CD4-positive, alpha-beta memory T cell (primary cell): ENCODE data around the gene RPIA. TPM values are rescaled to one million over a fixed set of nuclear protein-coding genes. Genes with fewer than 3 reads are reported as not detected.

Source experiments
- CTCF ChIA-PET: fragments of 350-600 bp; sonication (Branson Sonifier 250); formaldehyde crosslinking; loops from one replicate; lab custom pipeline; 2021; ENCODE audit warnings: inconsistent platforms; ENCODE audit not compliant: partially characterized antibody; lab: Charles Lee
- POLR2A ChIA-PET: fragments of 350-600 bp; sonication (Branson Sonifier 250); formaldehyde crosslinking; loops from one replicate; lab custom pipeline; 2021; ENCODE audit not compliant: partially characterized antibody; lab: Charles Lee
- DNase-seq, 5 donors: peaks; one replicate each; pipeline versions ENCODE4 v3.0.0 to v3.0.0-alpha.2; 2020 to 2022; ENCODE audit warnings: mixed read lengths in 1 of 5
- H3K27ac ChIP-seq: one replicate; pipeline ENCODE4 v1.7.0; 2013; ENCODE audit warnings: low read depth, low read length
- H3K27me3 ChIP-seq: 2 replicates; pipeline ENCODE4 v1.7.0; 2013; ENCODE audit warnings: mild to moderate bottlenecking, low read length, moderate library complexity; ENCODE audit not compliant: insufficient read depth
- H3K36me3 ChIP-seq: 2 replicates; pipeline ENCODE4 v1.7.0; 2013; ENCODE audit warnings: mild to moderate bottlenecking, low read length, moderate library complexity; ENCODE audit not compliant: insufficient read depth
- H3K4me1 ChIP-seq: 2 replicates; pipeline ENCODE4 v1.7.0; 2013; ENCODE audit warnings: mild to moderate bottlenecking, low read length, moderate library complexity; ENCODE audit not compliant: insufficient read depth
- H3K4me3 ChIP-seq, 2 donors: one replicate each; pipeline ENCODE4 v1.7.0; 2013; ENCODE audit warnings: low read length in 2 of 2, mild to moderate bottlenecking in 1 of 2
- H3K9me3 ChIP-seq, 2 donors: one replicate each; pipeline ENCODE4 v1.7.0; 2013; ENCODE audit warnings: low read length in 2 of 2, control low read depth in 1 of 2; ENCODE audit not compliant: control insufficient read depth in 1 of 2
- H3K27ac Mint-ChIP-seq, 7 donors: one replicate each; pipeline ENCODE4 v1.8.0; 2020 to 2021; ENCODE audit warnings: mixed read lengths in 7 of 7, mild to moderate bottlenecking in 6 of 7, inconsistent platforms in 3 of 7, moderate library complexity in 3 of 7
- H3K27me3 Mint-ChIP-seq, 2 donors: one replicate each; pipeline ENCODE4 v1.8.0; 2020 to 2021; ENCODE audit warnings: mixed read lengths in 2 of 2
- H3K36me3 Mint-ChIP-seq, 2 donors: one replicate each; pipeline ENCODE4 v1.8.0; 2020 to 2021; ENCODE audit warnings: mixed read lengths in 2 of 2, inconsistent platforms in 1 of 2, mild to moderate bottlenecking in 1 of 2
- H3K4me1 Mint-ChIP-seq, 4 donors: one replicate each; pipeline ENCODE4 v1.8.0; 2020 to 2021; ENCODE audit warnings: mixed read lengths in 4 of 4, mild to moderate bottlenecking in 1 of 4
- H3K4me3 Mint-ChIP-seq, 8 donors: one replicate each; pipeline ENCODE4 v1.8.0; 2020 to 2021; ENCODE audit warnings: mixed read lengths in 8 of 8, mild to moderate bottlenecking in 7 of 8, moderate library complexity in 6 of 8, inconsistent platforms in 3 of 8
- H3K9me3 Mint-ChIP-seq, 8 donors: one replicate each; pipeline ENCODE4 v1.8.0; 2020 to 2021; ENCODE audit warnings: mixed read lengths in 8 of 8, mild to moderate bottlenecking in 5 of 8, inconsistent platforms in 3 of 8, moderate library complexity in 1 of 8
- intact Hi-C: fragments of 100-400 bp; cut with micrococcal nuclease; formaldehyde crosslinking; loops from one replicate; pipeline ENCODE4 v1.15.1; 2023
- polyA plus RNA-seq, 2 donors: library from polyadenylated mRNA; unstranded; fragments of 300-500 nt; fragmentation: Illumina TruSeq; gene quantifications; one replicate each; pipeline ENCODE4 v1.2.3, GENCODE V29; 2021
- total RNA-seq, 2 experiments: library from RNA; stranded (reverse); gene quantifications; one replicate each; pipeline ENCODE4 v1.2.3, GENCODE V29; 2021

Gene RPIA
- total and polyA plus RNA-seq, 4 experiments from 2014 or later = 20.9 to 44.5 (median 33.7) TPM

- intact Hi-C loops = no loop called here
- no peak overlapping the region for H3K4me3 Mint-ChIP-seq
- no peak for DNase-seq
- Histone ChIP-seq H3K9me3 (no peaks in the 10 kb centered on the region), H3K4me3 (no peak overlapping the region), H3K27ac (no peak overlapping the region), H3K36me3 (no peaks in the 10 kb centered on the region), H3K27me3 (no peaks in the 10 kb centered on the region), H3K4me1 (no peaks in the 10 kb centered on the region)
- H3K4me1 Mint-ChIP-seq = no peaks in the 10 kb centered on the region
- H3K36me3 Mint-ChIP-seq = no peaks in the 10 kb centered on the region
- no peak overlapping the region for H3K27ac Mint-ChIP-seq
- H3K9me3 Mint-ChIP-seq = no peaks in the 10 kb centered on the region
- CTCF ChIA-PET = interaction anchor here (1.2 to 4.8 kb wide), 2 partner anchors 9 to 13 kb away, joined by 5 to 29 read pairs; no protein-coding TSS in a partner anchor
- H3K27me3 Mint-ChIP-seq = no peaks in the 10 kb centered on the region
- POLR2A ChIA-PET = no interaction called here
Observed at GRCh38 chr2:88658326-88658725, 33.1 kb upstream of the RPIA start.

- no peaks in the 10 kb centered on the region for H3K4me1 Mint-ChIP-seq
- H3K27me3 ChIP-seq = no peaks in the 10 kb centered on the region
- peaks cover 0 to 1% of the 10 kb centered on the region in 2 donors for H3K27me3 Mint-ChIP-seq
- no peak overlapping the region for H3K4me3 Mint-ChIP-seq
- peaks cover 0 to 2% of the 10 kb centered on the region in 2 donors for H3K36me3 Mint-ChIP-seq
- no peak overlapping the region for H3K27ac ChIP-seq
- intact Hi-C loops = no loop called here
- H3K4me3 ChIP-seq = no peak overlapping the region
- no peaks in the 10 kb centered on the region for H3K36me3 ChIP-seq
- POLR2A ChIA-PET = no interaction called here
- no peak for DNase-seq
- H3K27ac Mint-ChIP-seq = no peak overlapping the region
- H3K9me3 Mint-ChIP-seq = peaks cover 0 to 2% (median 0%) of the 10 kb centered on the region in 8 donors
- H3K9me3 ChIP-seq = no peaks in the 10 kb centered on the region
- CTCF ChIA-PET = interaction anchor here (1.2 to 4.8 kb wide), 2 partner anchors 9 to 12 kb away, joined by 5 to 29 read pairs; no protein-coding TSS in a partner anchor
- no peaks in the 10 kb centered on the region for H3K4me1 ChIP-seq
Observed at GRCh38 chr2:88658881-88659537, 32.5 kb upstream of the RPIA start.

GRCh38 chr2:88659538-88659915 lies 31.9 kb upstream of the RPIA start:
- no peaks in the 10 kb centered on the region for H3K27me3 ChIP-seq
- H3K36me3 Mint-ChIP-seq = peaks cover 0 to 3% of the 10 kb centered on the region in 2 donors
- H3K9me3 Mint-ChIP-seq = peaks cover 0 to 2% (median 0%) of the 10 kb centered on the region in 8 donors
- no peak overlapping the region for H3K4me3 ChIP-seq
- no peaks in the 10 kb centered on the region for H3K4me1 ChIP-seq
- ChIA-PET CTCF (interaction anchor here (4.8 kb wide), 1 partner anchor 12 kb away, joined by 29 read pairs; no protein-coding TSS in a partner anchor), POLR2A (no interaction called here)
- H3K4me1 Mint-ChIP-seq = no peaks in the 10 kb centered on the region
- H3K36me3 ChIP-seq = no peaks in the 10 kb centered on the region
- no peak overlapping the region for H3K27ac ChIP-seq
- H3K9me3 ChIP-seq = no peaks in the 10 kb centered on the region
- no peak overlapping the region for H3K4me3 Mint-ChIP-seq
- H3K27me3 Mint-ChIP-seq = peaks cover 0 to 1% of the 10 kb centered on the region in 2 donors
- intact Hi-C loops = no loop called here
- no peak for DNase-seq
- H3K27ac Mint-ChIP-seq = no peak overlapping the region

GRCh38 chr2:88660622-88661021 lies 30.9 kb upstream of the RPIA start:
- no peaks in the 10 kb centered on the region for H3K4me1 Mint-ChIP-seq
- no peak overlapping the region for H3K27ac Mint-ChIP-seq
- intact Hi-C loops = no loop called here
- peaks cover 0 to 3% of the 10 kb centered on the region in 2 donors for H3K36me3 Mint-ChIP-seq
- no peaks in the 10 kb centered on the region for H3K9me3 ChIP-seq
- H3K27ac ChIP-seq = no peak overlapping the region
- ChIA-PET CTCF (interaction anchor here (4.8 kb wide), 1 partner anchor 11 kb away, joined by 29 read pairs; no protein-coding TSS in a partner anchor), POLR2A (no interaction called here)
- no peaks in the 10 kb centered on the region for H3K27me3 ChIP-seq
- H3K4me3 Mint-ChIP-seq = no peak overlapping the region
- H3K27me3 Mint-ChIP-seq = peaks cover 0 to 1% of the 10 kb centered on the region in 2 donors
- peaks cover 0 to 2% (median 0%) of the 10 kb centered on the region in 8 donors for H3K9me3 Mint-ChIP-seq
- no peak overlapping the region for H3K4me3 ChIP-seq
- no peak for DNase-seq
- no peaks in the 10 kb centered on the region for H3K36me3 ChIP-seq
- no peaks in the 10 kb centered on the region for H3K4me1 ChIP-seq

GRCh38 chr2:88666576-88666975 lies 24.9 kb upstream of the RPIA start:
- no peak for DNase-seq
- Histone ChIP-seq H3K4me3 (no peak overlapping the region), H3K9me3 (no peaks in the 10 kb centered on the region), H3K27ac (no peak overlapping the region), H3K4me1 (no peaks in the 10 kb centered on the region), H3K27me3 (no peaks in the 10 kb centered on the region), H3K36me3 (no peaks in the 10 kb centered on the region)
- H3K9me3 Mint-ChIP-seq = peaks cover 0 to 2% (median 0%) of the 10 kb centered on the region in 8 donors
- intact Hi-C loops = loop anchor here (5.0 kb wide), 1 partner anchor 39 kb away; the partner anchor contains the start of gene EIF2AK3
- ChIA-PET POLR2A (no interaction called here), CTCF (interaction anchor here (10.7 kb wide), 1 partner anchor 75 kb away, joined by 137 read pairs; no protein-coding TSS in a partner anchor)
- peaks cover 0 to 1% of the 10 kb centered on the region in 2 donors for H3K27me3 Mint-ChIP-seq
- no peak overlapping the region for H3K4me3 Mint-ChIP-seq
- no peak overlapping the region for H3K27ac Mint-ChIP-seq
- H3K4me1 Mint-ChIP-seq = no peaks in the 10 kb centered on the region
- H3K36me3 Mint-ChIP-seq = peaks cover 0 to 3% of the 10 kb centered on the region in 2 donors

GRCh38 chr2:88667219-88667618 lies 24.3 kb upstream of the RPIA start:
- Mint-ChIP-seq H3K4me3 (no peak overlapping the region), H3K27ac (no peak overlapping the region), H3K27me3 (peaks cover 0 to 1% of the 10 kb centered on the region in 2 donors), H3K9me3 (peaks cover 0 to 2% (median 0%) of the 10 kb centered on the region in 8 donors), H3K4me1 (peaks cover 0 to 2% (median 0%) of the 10 kb centered on the region in 4 donors), H3K36me3 (peaks cover 0 to 3% of the 10 kb centered on the region in 2 donors)
- H3K9me3 ChIP-seq = no peaks in the 10 kb centered on the region
- H3K4me1 ChIP-seq = no peaks in the 10 kb centered on the region
- H3K4me3 ChIP-seq = no peak overlapping the region
- H3K36me3 ChIP-seq = no peaks in the 10 kb centered on the region
- no peaks in the 10 kb centered on the region for H3K27me3 ChIP-seq
- intact Hi-C loops = loop anchor here (5.0 kb wide), 1 partner anchor 40 kb away; the partner anchor contains the start of gene EIF2AK3
- no peak for DNase-seq
- no peak overlapping the region for H3K27ac ChIP-seq
- CTCF ChIA-PET = interaction anchor here (1.1 to 10.7 kb wide), 3 partner anchors 9 to 76 kb away, joined by 4 to 137 read pairs (median 5); no protein-coding TSS in a partner anchor
- POLR2A ChIA-PET = no interaction called here

- POLR2A ChIA-PET = no interaction called here
- peaks cover 0 to under 1% (median 0%) of the 10 kb centered on the region in 8 donors for H3K9me3 Mint-ChIP-seq
- Histone ChIP-seq H3K27ac (no peak overlapping the region), H3K9me3 (no peaks in the 10 kb centered on the region), H3K36me3 (no peaks in the 10 kb centered on the region), H3K27me3 (no peaks in the 10 kb centered on the region), H3K4me3 (no peak overlapping the region), H3K4me1 (no peaks in the 10 kb centered on the region)
- intact Hi-C loops = loop anchor here (1.0 to 5.0 kb wide), 2 partner anchors 42 to 78 kb away; partner anchors contain the start of gene EIF2AK3
- no peak overlapping the region for H3K4me3 Mint-ChIP-seq
- peaks cover 0 to under 1% of the 10 kb centered on the region in 2 donors for H3K27me3 Mint-ChIP-seq
- peaks cover 0 to 2% (median 0%) of the 10 kb centered on the region in 4 donors for H3K4me1 Mint-ChIP-seq
- H3K27ac Mint-ChIP-seq = no peak overlapping the region
- H3K36me3 Mint-ChIP-seq = peaks cover 0 to 2% of the 10 kb centered on the region in 2 donors
- DNase-seq = no peak
- CTCF ChIA-PET = interaction anchor here (0.8 to 10.7 kb wide), 10 partner anchors 9 to 89 kb away, joined by 3 to 137 read pairs (median 4); no protein-coding TSS in a partner anchor
Observed at GRCh38 chr2:88668862-88669261, 22.6 kb upstream of the RPIA start.
